ENCODE data around the gene FXYD2.

FXYD2 gene

GRCh38 chr11:117824571-117825537 is at the start of gene FXYD2:
TSS of gene FXYD2 (minus strand) at chr11:117824744. CDS start at chr11:117824678, 66 bp downstream.
- H3K4me3 ChIP-seq (ENCODE audit: low read length): no peak within 1 kb of the TSS
- H3K36me3 ChIP-seq (ENCODE audit: control insufficient read depth, insufficient read depth, low read length): no peaks in the 10 kb centered on the region
- peaks cover 18% of the 10 kb centered on the region for H3K4me1 ChIP-seq (ENCODE audit: control insufficient read depth, insufficient read depth, low read length)
- no peaks in the 10 kb centered on the region for H3K27me3 ChIP-seq (ENCODE audit: control insufficient read depth, insufficient read depth, low read length)
- no peak within 1 kb of the TSS for H3K9ac ChIP-seq (ENCODE audit: low read length)
- H3K9me3 ChIP-seq (ENCODE audit: control insufficient read depth, low read length): no peaks in the 10 kb centered on the region

- no peaks in the 10 kb centered on the region for H3K36me3 ChIP-seq (ENCODE audit: control insufficient read depth, insufficient read depth, low read length)
- H3K9ac ChIP-seq (ENCODE audit: low read length): no peak overlapping the region
- peaks cover 8% of the 10 kb centered on the region for H3K4me1 ChIP-seq (ENCODE audit: control insufficient read depth, insufficient read depth, low read length)
- no peak overlapping the region for H3K4me3 ChIP-seq (ENCODE audit: low read length)
- peaks cover 64% of the 10 kb centered on the region for H3K27me3 ChIP-seq (ENCODE audit: control insufficient read depth, insufficient read depth, low read length)
- H3K9me3 ChIP-seq (ENCODE audit: control insufficient read depth, low read length): no peaks in the 10 kb centered on the region
Observed at GRCh38 chr11:117873828-117874125, 49.2 kb upstream of the FXYD2 start.

GRCh38 chr11:117872975-117873827 is 48.7 kb upstream of the FXYD2 start:
- peaks cover 59% of the 10 kb centered on the region for H3K27me3 ChIP-seq (ENCODE audit: control insufficient read depth, insufficient read depth, low read length)
- H3K9ac ChIP-seq (ENCODE audit: low read length): no peak overlapping the region
- H3K4me1 ChIP-seq (ENCODE audit: control insufficient read depth, insufficient read depth, low read length): peaks cover 8% of the 10 kb centered on the region
- H3K4me3 ChIP-seq (ENCODE audit: low read length): no peak overlapping the region
- H3K9me3 ChIP-seq (ENCODE audit: control insufficient read depth, low read length): no peaks in the 10 kb centered on the region
- H3K36me3 ChIP-seq (ENCODE audit: control insufficient read depth, insufficient read depth, low read length): no peaks in the 10 kb centered on the region

GRCh38 chr11:117872420-117872961 is 47.9 kb upstream of the FXYD2 start:
- Histone ChIP-seq H3K4me3 (ENCODE audit: low read length) (no peak overlapping the region), H3K9ac (ENCODE audit: low read length) (no peak overlapping the region), H3K4me1 (ENCODE audit: control insufficient read depth, insufficient read depth, low read length) (peaks cover 8% of the 10 kb centered on the region), H3K27me3 (ENCODE audit: control insufficient read depth, insufficient read depth, low read length) (peaks cover 51% of the 10 kb centered on the region), H3K9me3 (ENCODE audit: control insufficient read depth, low read length) (no peaks in the 10 kb centered on the region), H3K36me3 (ENCODE audit: control insufficient read depth, insufficient read depth, low read length) (no peaks in the 10 kb centered on the region)

GRCh38 chr11:117871784-117872183 is 47.2 kb upstream of the FXYD2 start:
- H3K27me3 ChIP-seq (ENCODE audit: control insufficient read depth, insufficient read depth, low read length): peaks cover 44% of the 10 kb centered on the region
- H3K36me3 ChIP-seq (ENCODE audit: control insufficient read depth, insufficient read depth, low read length): no peaks in the 10 kb centered on the region
- H3K9ac ChIP-seq (ENCODE audit: low read length): no peak overlapping the region
- H3K9me3 ChIP-seq (ENCODE audit: control insufficient read depth, low read length): no peaks in the 10 kb centered on the region
- H3K4me3 ChIP-seq (ENCODE audit: low read length): no peak overlapping the region
- H3K4me1 ChIP-seq (ENCODE audit: control insufficient read depth, insufficient read depth, low read length): peaks cover 8% of the 10 kb centered on the region

- Histone ChIP-seq H3K4me3 (ENCODE audit: low read length) (no peak overlapping the region), H3K9me3 (ENCODE audit: control insufficient read depth, low read length) (no peaks in the 10 kb centered on the region), H3K9ac (ENCODE audit: low read length) (no peak overlapping the region), H3K4me1 (ENCODE audit: control insufficient read depth, insufficient read depth, low read length) (peaks cover 5% of the 10 kb centered on the region), H3K36me3 (ENCODE audit: control insufficient read depth, insufficient read depth, low read length) (no peaks in the 10 kb centered on the region), H3K27me3 (ENCODE audit: control insufficient read depth, insufficient read depth, low read length) (peaks cover 39% of the 10 kb centered on the region)
Observed at GRCh38 chr11:117871160-117871559, 46.6 kb upstream of the FXYD2 start.

- Histone ChIP-seq H3K4me3 (ENCODE audit: low read length) (no peak overlapping the region), H3K27me3 (ENCODE audit: control insufficient read depth, insufficient read depth, low read length) (peaks cover 31% of the 10 kb centered on the region), H3K4me1 (ENCODE audit: control insufficient read depth, insufficient read depth, low read length) (no peaks in the 10 kb centered on the region), H3K36me3 (ENCODE audit: control insufficient read depth, insufficient read depth, low read length) (no peaks in the 10 kb centered on the region), H3K9ac (ENCODE audit: low read length) (no peak overlapping the region), H3K9me3 (ENCODE audit: control insufficient read depth, low read length) (no peaks in the 10 kb centered on the region)
Observed at GRCh38 chr11:117870103-117870952, 45.8 kb upstream of the FXYD2 start.

GRCh38 chr11:117869604-117870003 is 45.1 kb upstream of the FXYD2 start:
- no peaks in the 10 kb centered on the region for H3K36me3 ChIP-seq (ENCODE audit: control insufficient read depth, insufficient read depth, low read length)
- H3K9me3 ChIP-seq (ENCODE audit: control insufficient read depth, low read length): no peaks in the 10 kb centered on the region
- H3K4me3 ChIP-seq (ENCODE audit: low read length): no peak overlapping the region
- H3K9ac ChIP-seq (ENCODE audit: low read length): no peak overlapping the region
- no peaks in the 10 kb centered on the region for H3K4me1 ChIP-seq (ENCODE audit: control insufficient read depth, insufficient read depth, low read length)
- peaks cover 24% of the 10 kb centered on the region for H3K27me3 ChIP-seq (ENCODE audit: control insufficient read depth, insufficient read depth, low read length)

- Histone ChIP-seq H3K4me3 (ENCODE audit: low read length) (no peak overlapping the region), H3K27me3 (ENCODE audit: control insufficient read depth, insufficient read depth, low read length) (peaks cover 18% of the 10 kb centered on the region), H3K9ac (ENCODE audit: low read length) (no peak overlapping the region), H3K9me3 (ENCODE audit: control insufficient read depth, low read length) (no peaks in the 10 kb centered on the region), H3K4me1 (ENCODE audit: control insufficient read depth, insufficient read depth, low read length) (no peaks in the 10 kb centered on the region), H3K36me3 (ENCODE audit: control insufficient read depth, insufficient read depth, low read length) (no peaks in the 10 kb centered on the region)
Observed at GRCh38 chr11:117868815-117869561, 44.4 kb upstream of the FXYD2 start.

GRCh38 chr11:117868088-117868487 is 43.5 kb upstream of the FXYD2 start:
- Histone ChIP-seq H3K4me1 (ENCODE audit: control insufficient read depth, insufficient read depth, low read length) (no peaks in the 10 kb centered on the region), H3K27me3 (ENCODE audit: control insufficient read depth, insufficient read depth, low read length) (peaks cover 9% of the 10 kb centered on the region), H3K36me3 (ENCODE audit: control insufficient read depth, insufficient read depth, low read length) (no peaks in the 10 kb centered on the region), H3K9ac (ENCODE audit: low read length) (no peak overlapping the region), H3K9me3 (ENCODE audit: control insufficient read depth, low read length) (no peaks in the 10 kb centered on the region), H3K4me3 (ENCODE audit: low read length) (no peak overlapping the region)

- H3K27me3 ChIP-seq (ENCODE audit: control insufficient read depth, insufficient read depth, low read length): no peaks in the 10 kb centered on the region
- no peaks in the 10 kb centered on the region for H3K9me3 ChIP-seq (ENCODE audit: control insufficient read depth, low read length)
- no peak overlapping the region for H3K4me3 ChIP-seq (ENCODE audit: low read length)
- H3K4me1 ChIP-seq (ENCODE audit: control insufficient read depth, insufficient read depth, low read length): no peaks in the 10 kb centered on the region
- H3K36me3 ChIP-seq (ENCODE audit: control insufficient read depth, insufficient read depth, low read length): no peaks in the 10 kb centered on the region
- H3K9ac ChIP-seq (ENCODE audit: low read length): no peak overlapping the region
Observed at GRCh38 chr11:117866526-117866925, 42.0 kb upstream of the FXYD2 start.

Measured in mucosa of stomach (tissue), 1 donor.